ENCODE measurements around the gene DCLRE1C.
"Not testable (repeated sequence)": the region's sequence is repeated elsewhere in the genome, so short reads cannot be mapped to it uniquely, and the experiment has no call there.

DCLRE1C gene

DNA sequence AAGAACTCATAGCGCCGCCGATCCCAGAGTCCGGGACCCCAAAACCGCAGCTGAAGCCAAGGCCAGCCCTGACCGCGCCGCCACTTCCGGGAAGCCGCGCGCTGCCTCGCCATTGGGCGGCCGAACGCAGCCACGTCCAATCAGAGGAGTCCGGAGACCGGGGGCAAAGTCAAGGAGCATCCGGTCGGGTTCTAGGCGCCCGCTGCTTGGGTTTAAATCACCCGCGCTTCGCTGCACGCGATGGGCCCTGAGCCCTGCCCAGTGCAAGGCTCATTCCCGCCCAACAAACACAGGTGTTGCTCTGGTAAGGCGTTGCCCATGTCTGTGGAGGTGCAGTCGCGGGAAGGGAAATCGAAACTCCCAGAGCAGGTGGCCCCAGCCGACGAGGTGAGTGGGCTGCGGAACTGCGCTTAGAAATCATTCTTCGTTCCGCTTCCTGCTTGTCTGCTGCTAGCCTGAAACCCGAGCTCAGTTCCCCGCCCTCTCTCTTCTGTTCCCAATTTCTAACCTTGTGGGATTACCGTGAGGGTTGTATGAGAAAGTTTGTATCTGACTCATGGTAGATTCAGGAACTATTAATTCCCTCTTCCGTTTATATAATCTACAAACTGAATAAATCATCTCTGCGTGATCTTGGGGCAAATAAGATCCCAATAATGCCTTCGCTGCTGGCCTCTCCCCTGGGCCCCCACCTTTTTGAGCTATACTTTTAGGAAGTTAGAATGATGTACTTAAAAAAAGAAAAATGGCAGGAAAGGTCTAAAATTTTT is at the start of gene DCLRE1C:
TSS of gene DCLRE1C (minus strand) at position 96 of the 770 bp plus-strand sequence. CDS start at position 10, 86 bp downstream.
- ATAC-seq (ENCODE audit: low read depth), result peak; percentile 73
- H3K36me3 Mint-ChIP-seq, result peaks cover 5% of the 10 kb centered on the region
- DNase-seq (ENCODE audit: low spot score in 2 of 2), result peak; percentile 65 to 67
- H3K27ac Mint-ChIP-seq, result peak within 1 kb of the TSS; percentile 90
- peak within 1 kb of the TSS; percentile 88 for H3K4me3 Mint-ChIP-seq
- H3K9me3 Mint-ChIP-seq, result no peaks in the 10 kb centered on the region
- peaks cover 36% of the 10 kb centered on the region for H3K4me1 Mint-ChIP-seq
- H3K27me3 Mint-ChIP-seq, result no peaks in the 10 kb centered on the region

DNA sequence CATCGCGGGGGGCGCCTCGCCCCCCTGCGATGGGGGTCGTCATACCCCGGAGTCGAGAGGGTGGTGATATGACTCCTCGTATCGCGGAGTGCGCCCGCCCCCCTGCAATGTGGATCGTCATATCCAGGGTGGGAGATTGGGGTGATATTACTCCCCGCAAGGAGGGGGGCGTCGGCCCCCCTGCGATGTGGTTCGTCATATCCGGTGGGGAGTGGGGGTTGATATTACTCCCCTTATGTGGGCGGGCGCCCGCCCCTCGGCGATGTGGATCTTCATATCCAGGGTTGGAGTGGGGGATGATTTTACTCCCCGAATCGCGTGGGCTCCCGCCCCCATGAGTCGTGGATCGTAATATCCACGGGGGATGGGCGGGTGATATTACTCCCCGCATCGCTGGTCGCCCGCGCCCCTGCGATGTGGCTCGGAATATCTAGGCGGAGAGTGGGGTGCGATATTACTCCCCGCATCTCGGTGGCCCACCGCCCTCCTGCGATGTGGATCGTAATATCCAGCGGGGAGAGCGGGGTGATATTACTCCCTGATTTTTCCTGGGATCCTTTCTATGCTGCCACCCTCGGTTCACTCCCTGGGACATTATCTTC is 42.2 kb upstream of the DCLRE1C start:
- no peak for ATAC-seq (ENCODE audit: low read depth)
- H3K4me1 Mint-ChIP-seq, result peaks cover 5% of the 10 kb centered on the region
- no peak for DNase-seq (ENCODE audit: low spot score in 2 of 2)
- H3K9me3 Mint-ChIP-seq, result no peaks in the 10 kb centered on the region
- no peak overlapping the region for H3K27ac Mint-ChIP-seq
- H3K36me3 Mint-ChIP-seq, result no peaks in the 10 kb centered on the region
- peaks cover 9% of the 10 kb centered on the region for H3K27me3 Mint-ChIP-seq
- H3K4me3 Mint-ChIP-seq, result no peak overlapping the region

DNA sequence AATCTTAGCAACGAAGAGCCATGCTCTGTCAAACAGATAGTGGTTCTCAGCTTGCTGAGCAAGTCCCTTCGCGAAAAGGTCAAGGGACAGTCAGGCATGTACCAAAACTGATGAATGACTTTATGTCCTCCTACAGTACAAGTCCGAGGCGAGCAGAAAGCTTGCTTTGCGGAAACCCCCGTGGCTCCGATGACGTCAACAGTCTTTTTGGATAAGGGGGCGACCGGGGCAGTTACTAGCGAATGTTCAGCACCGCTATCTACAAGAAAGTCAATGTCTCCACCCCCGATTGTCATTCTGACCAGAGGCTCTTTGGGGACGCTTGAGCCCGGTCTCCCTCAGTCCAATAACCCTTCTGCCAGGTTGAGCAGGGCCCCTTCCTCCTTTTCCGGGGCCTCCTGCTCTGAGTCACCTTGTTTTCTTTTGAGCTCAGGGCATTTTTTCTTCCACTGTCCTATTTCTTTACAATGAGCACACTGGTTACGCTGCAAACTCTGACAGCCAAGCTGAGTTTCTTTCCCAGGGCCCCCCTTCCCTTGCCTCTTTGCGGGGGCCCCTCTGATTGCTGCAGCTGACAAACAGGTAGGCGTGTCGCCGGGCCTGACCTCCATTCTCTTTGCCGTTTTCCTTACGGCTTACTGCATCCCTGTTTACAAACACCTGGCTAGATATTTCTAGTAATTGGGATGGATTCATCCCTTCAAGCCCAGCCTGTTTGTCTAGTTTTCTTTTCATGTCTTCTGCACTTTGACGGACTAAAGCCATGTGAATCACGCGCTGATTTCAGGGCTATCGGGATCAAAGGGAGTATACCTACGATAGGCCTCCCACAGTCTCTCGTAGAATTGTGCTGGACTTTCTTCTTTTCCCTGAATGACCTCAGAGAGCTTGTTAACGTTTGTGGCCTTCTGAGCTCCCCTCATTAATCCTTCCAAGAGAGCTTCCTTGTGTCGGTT is 39.9 kb upstream of the DCLRE1C start:
- H3K27me3 Mint-ChIP-seq, result peaks cover 18% of the 10 kb centered on the region
- peak overlapping the region; percentile 39 for H3K4me3 Mint-ChIP-seq
- H3K27ac Mint-ChIP-seq, result peak overlapping the region; percentile 35

DNA sequence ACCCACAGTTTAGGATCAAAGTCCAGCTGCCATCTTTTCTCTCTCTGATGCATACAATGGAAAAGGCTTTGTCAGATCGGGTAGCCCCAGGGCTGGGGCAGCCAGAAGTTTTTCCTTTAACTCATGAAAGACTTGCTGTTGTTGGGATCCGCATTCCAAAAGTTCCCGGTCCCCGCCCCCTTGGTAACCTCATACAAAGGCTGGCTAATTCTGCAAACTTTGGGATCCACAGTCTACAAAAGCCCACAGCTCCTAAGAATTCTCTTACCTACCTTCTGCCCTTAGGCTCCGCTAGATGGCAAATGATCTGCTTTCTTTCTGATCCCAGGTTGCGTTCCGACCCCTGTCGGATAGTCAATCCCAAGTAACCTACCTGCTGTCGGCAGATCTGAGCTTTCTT is 38.4 kb upstream of the DCLRE1C start:
- ATAC-seq (ENCODE audit: low read depth); H3K9me3 Mint-ChIP-seq; DNase-seq (ENCODE audit: low spot score in 2 of 2); H3K27ac Mint-ChIP-seq; H3K4me1 Mint-ChIP-seq; H3K36me3 Mint-ChIP-seq; H3K4me3 Mint-ChIP-seq: not testable (repeated sequence)
- peaks cover 18% of the 10 kb centered on the region for H3K27me3 Mint-ChIP-seq

More for the DNA sequence above, 39.9 kb upstream of the DCLRE1C start:
- H3K9me3 Mint-ChIP-seq; H3K4me1 Mint-ChIP-seq; DNase-seq (ENCODE audit: low spot score in 2 of 2); ATAC-seq (ENCODE audit: low read depth); H3K36me3 Mint-ChIP-seq: not testable (repeated sequence)

DNA sequence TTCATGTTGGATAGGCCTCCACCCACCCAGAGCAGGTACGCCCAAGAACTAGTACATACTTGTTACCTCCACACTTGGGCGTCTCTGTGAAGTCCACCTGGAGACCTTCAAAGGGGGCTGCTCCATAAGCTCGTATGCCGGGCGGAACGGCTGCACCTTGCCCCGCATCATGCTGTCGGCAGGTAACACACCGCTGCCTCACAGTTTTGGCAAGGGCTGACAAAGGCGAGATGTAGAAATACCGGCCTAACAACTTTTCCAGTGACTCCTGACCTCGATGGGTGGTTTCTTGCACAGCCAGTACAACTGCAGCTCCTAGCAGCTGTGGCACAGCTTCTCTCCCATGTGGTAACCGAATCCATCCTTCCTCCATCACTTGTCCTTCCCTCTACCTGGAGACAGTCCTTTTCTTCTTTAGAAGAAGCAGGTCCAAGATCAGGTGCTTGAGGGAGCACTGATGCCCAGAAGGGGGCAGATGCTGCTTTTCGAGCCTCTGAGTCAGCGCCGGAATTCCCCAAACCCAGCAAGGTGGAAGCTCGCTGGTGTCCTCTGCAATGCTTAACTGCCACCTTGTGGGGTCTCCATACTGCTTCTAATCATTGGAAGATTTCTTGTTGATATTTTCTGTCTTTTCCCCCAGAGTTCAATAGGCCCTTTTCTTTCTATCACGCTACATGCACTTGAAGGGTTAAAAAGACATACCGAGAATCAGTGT is 37.3 kb upstream of the DCLRE1C start:
- not testable (repeated sequence) for H3K9me3 Mint-ChIP-seq; ATAC-seq (ENCODE audit: low read depth); H3K27ac Mint-ChIP-seq; H3K36me3 Mint-ChIP-seq; H3K4me3 Mint-ChIP-seq; H3K4me1 Mint-ChIP-seq
- DNase-seq (ENCODE audit: low spot score in 2 of 2), result peak; percentile 21 to 25
- peaks cover 20% of the 10 kb centered on the region for H3K27me3 Mint-ChIP-seq

DNA sequence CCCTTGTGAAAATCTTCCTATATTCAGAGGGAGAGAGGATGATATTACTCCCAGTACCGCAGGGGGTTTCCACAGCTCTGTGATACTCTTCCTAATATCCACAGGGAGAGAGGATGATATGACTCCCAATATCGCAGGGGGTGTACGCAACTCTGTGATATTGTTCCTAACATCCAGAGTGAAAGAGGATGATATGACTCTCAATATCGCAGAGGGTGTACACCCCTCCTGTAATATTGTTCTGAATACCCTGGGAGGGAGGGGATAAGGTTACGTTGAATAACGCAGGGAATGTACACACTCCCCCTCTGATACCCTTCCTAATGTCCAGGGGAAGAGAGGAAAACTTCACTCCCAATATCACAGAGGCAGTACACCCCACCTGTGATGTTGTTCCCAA is 35.7 kb upstream of the DCLRE1C start:
- not testable (repeated sequence) for DNase-seq (ENCODE audit: low spot score in 2 of 2); ATAC-seq (ENCODE audit: low read depth); H3K4me1 Mint-ChIP-seq; H3K27ac Mint-ChIP-seq; H3K4me3 Mint-ChIP-seq; H3K36me3 Mint-ChIP-seq; H3K9me3 Mint-ChIP-seq
- H3K27me3 Mint-ChIP-seq, result peaks cover 18% of the 10 kb centered on the region

DNA sequence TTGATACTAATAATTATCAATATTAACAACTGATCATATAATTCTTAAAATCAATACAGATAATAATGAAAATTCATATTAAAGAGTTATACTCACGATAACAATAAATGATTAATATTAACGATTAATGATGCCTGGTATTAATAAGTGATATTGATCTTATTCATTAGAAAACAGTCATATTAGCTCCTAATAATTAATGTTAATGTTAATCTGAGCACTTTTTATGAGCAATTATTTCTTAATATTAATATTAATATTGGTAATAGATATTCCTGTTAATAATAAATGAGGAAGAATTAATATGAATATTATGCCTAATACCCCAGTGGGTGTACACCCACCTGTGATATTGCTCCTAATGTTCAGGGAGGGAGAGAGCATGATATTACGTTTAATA is 28.8 kb upstream of the DCLRE1C start:
- no peak for DNase-seq (ENCODE audit: low spot score in 2 of 2)
- H3K36me3 Mint-ChIP-seq, result no peaks in the 10 kb centered on the region
- no peaks in the 10 kb centered on the region for H3K9me3 Mint-ChIP-seq
- peaks cover 4% of the 10 kb centered on the region for H3K27me3 Mint-ChIP-seq
- no peak overlapping the region for H3K27ac Mint-ChIP-seq
- no peak overlapping the region for H3K4me3 Mint-ChIP-seq
- ATAC-seq (ENCODE audit: low read depth), result no peak
- H3K4me1 Mint-ChIP-seq, result no peaks in the 10 kb centered on the region

DNA sequence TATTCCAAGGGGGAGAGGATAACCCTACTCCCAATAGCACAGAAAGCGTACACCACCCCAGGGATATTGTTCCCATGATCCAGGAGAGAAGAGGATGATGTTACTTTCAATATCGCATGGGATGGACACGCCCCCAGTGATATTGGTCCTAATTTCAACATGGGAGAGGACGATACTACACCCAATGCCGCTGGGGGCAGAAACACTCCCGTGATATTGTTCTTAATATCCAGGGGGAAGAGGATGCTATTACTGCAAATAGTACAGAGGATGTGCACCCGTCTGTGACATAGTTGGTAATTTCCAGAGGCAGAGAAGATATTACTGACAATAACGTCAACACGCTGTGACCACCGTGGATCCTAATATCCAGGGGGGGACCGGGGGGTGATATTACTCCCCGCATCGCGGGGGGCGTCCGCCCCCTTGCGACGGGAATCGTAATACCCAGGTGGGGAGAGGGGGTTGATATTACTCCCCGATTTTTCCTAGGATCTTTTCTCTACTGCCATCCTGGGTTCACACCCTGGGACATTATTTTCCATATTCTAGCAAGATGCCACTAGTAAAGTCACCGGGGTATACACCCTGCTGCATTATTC is 21.9 kb upstream of the DCLRE1C start:
- no peak overlapping the region for H3K27ac Mint-ChIP-seq
- DNase-seq (ENCODE audit: low spot score in 2 of 2) (no peak), ATAC-seq (ENCODE audit: low read depth) (peak; percentile 45)
- H3K4me3 Mint-ChIP-seq, result no peak overlapping the region
- no peaks in the 10 kb centered on the region for H3K36me3 Mint-ChIP-seq
- H3K4me1 Mint-ChIP-seq, result peaks cover 5% of the 10 kb centered on the region
- peaks cover 11% of the 10 kb centered on the region for H3K27me3 Mint-ChIP-seq
- no peaks in the 10 kb centered on the region for H3K9me3 Mint-ChIP-seq

DNA sequence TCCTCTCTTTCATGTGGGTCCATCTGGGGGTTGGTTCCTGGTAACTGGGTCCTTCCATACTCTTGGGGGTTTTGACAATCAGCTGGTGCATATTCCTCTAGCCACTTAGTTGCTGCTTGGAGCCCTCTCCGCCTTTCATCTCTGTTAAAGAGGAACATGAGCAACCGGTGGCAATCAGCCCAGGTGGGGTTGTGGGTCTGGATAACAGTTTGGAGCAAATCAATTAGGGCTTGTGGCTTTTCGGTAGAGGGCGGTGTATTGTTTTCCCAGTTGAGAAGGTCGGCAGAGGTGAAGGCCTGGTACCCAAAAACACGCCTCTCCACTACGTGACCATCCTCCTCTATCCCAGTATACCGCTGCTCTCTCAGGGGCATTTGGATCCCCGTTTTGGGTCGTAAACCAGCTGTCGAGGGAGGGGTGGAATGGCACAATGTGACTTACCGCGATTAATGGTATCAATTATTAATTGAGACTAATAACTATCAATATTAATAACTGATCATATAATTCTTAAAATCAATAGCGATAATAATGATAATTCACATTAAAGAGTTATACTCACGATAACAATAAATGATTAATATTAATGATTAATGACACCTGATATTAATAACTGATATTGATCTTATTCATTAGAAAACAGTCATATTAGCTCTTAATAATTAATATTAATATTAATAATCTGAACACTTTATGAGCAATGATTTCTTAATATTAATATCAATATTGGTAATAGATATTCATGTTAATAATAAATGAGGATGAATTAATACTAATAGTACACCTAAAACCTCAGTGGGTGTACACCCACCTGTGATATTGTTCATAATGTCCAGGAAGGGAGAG is 20.5 kb upstream of the DCLRE1C start:
- not testable (repeated sequence) for H3K9me3 Mint-ChIP-seq; H3K4me1 Mint-ChIP-seq; ATAC-seq (ENCODE audit: low read depth); H3K27ac Mint-ChIP-seq; DNase-seq (ENCODE audit: low spot score in 2 of 2); H3K36me3 Mint-ChIP-seq; H3K4me3 Mint-ChIP-seq
- peaks cover 11% of the 10 kb centered on the region for H3K27me3 Mint-ChIP-seq

DNA sequence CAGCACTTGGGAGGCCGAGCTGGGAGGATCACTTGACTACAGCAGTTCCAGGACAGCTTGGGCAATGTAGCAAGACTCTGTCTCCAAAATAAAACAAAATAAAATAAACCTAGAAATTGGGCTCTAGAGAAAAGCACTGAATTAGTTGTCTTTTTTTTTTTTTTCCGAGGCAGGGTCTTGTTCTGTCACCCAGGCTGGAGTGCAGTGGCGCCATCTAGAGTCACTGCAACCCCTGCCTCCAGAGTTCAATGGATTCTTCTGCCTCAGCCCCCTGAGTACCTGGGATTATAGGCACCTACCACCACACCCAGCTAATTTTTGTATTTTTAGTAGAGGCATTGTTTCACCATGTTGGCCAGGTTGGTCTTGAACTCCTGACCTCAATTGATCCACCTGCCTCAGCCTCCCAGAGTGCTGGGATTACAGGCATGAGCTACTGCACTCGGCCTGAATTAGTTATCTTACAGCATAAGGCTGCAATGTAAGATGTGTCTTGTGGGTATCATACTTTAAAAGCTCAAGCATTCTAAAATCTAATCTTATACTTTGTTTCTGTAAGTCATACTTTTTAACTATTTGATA is 18.1 kb upstream of the DCLRE1C start:
- DNase-seq (ENCODE audit: low spot score in 2 of 2) (peak in 1 of 2 donors; percentile 44), ATAC-seq (ENCODE audit: low read depth) (peak; percentile 53)
- no peak overlapping the region for H3K4me3 Mint-ChIP-seq
- H3K4me1 Mint-ChIP-seq, result peaks cover 5% of the 10 kb centered on the region
- no peaks in the 10 kb centered on the region for H3K36me3 Mint-ChIP-seq
- peaks cover 11% of the 10 kb centered on the region for H3K27me3 Mint-ChIP-seq
- no peak overlapping the region for H3K27ac Mint-ChIP-seq
- no peaks in the 10 kb centered on the region for H3K9me3 Mint-ChIP-seq

DNA sequence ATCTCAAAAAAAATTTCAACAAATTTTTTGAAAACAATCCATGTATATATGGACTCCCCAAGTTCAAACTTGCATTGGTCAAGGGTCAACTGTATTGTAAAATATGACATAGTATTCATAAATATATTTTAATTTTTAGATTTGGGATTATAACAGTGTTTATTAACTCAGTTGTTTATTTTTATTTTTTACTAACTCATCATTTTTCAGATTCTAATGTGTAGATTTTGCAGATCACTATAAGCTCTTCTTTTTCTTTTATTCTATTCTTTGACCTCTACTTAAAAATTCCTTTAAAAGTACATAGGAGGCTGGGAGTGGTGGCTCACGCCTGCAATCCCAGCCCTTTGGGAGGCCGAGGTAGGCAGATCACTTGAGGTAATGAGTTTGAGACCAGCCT is 14.0 kb upstream of the DCLRE1C start:
- no peaks in the 10 kb centered on the region for H3K36me3 Mint-ChIP-seq
- no peak for ATAC-seq (ENCODE audit: low read depth)
- H3K4me3 Mint-ChIP-seq, result no peak overlapping the region
- H3K27me3 Mint-ChIP-seq, result no peaks in the 10 kb centered on the region
- H3K27ac Mint-ChIP-seq, result no peak overlapping the region
- H3K4me1 Mint-ChIP-seq, result no peaks in the 10 kb centered on the region
- H3K9me3 Mint-ChIP-seq, result no peaks in the 10 kb centered on the region
- no peak for DNase-seq (ENCODE audit: low spot score in 2 of 2)

Measured in memory B cell (primary cell).